ENCODE measurements around the gene NLRP14. TPM values are rescaled to one million over a fixed set of nuclear protein-coding genes. Genes with fewer than 3 reads are reported as not detected.

Gene NLRP14, protein sequence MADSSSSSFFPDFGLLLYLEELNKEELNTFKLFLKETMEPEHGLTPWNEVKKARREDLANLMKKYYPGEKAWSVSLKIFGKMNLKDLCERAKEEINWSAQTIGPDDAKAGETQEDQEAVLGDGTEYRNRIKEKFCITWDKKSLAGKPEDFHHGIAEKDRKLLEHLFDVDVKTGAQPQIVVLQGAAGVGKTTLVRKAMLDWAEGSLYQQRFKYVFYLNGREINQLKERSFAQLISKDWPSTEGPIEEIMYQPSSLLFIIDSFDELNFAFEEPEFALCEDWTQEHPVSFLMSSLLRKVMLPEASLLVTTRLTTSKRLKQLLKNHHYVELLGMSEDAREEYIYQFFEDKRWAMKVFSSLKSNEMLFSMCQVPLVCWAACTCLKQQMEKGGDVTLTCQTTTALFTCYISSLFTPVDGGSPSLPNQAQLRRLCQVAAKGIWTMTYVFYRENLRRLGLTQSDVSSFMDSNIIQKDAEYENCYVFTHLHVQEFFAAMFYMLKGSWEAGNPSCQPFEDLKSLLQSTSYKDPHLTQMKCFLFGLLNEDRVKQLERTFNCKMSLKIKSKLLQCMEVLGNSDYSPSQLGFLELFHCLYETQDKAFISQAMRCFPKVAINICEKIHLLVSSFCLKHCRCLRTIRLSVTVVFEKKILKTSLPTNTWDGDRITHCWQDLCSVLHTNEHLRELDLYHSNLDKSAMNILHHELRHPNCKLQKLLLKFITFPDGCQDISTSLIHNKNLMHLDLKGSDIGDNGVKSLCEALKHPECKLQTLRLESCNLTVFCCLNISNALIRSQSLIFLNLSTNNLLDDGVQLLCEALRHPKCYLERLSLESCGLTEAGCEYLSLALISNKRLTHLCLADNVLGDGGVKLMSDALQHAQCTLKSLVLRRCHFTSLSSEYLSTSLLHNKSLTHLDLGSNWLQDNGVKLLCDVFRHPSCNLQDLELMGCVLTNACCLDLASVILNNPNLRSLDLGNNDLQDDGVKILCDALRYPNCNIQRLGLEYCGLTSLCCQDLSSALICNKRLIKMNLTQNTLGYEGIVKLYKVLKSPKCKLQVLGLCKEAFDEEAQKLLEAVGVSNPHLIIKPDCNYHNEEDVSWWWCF
- 0.09 and 0.14 TPM in 2 replicates for total RNA-seq

DNA sequence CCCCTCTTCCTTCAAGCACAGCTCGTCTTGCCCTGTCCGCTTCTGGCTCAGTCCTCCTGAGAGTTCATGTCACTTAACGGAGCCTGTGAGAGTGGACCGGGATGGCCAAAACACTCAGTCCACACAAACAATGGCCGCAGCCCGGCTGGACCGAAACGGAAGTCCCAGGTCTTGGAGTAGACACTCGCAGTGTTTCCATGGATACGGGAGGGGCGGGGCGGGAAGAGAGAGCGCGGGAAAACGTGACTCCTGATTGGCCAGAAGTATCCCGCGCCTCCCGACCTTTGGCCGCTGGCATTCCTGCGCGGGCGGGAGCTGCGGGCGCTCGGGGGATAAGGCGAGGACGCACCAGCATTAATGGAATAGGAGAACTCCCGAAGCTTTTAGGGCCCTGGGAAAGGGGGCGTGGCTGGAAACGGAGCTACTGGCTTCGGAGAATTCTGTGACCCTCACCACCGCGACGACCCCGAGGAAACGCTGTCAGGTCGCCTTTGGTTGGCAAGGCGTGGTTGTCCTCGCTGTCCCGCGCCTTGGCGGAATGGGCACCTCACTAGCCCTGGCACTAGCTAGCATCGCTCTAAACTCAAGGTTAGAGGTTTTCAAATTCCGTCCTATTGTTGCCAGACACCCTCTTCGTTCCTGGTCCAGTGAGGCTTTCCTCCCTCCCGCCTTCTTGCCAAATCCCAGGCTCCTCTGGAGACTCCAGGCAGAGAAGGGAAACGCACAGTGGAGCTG, at the start of gene NLRP14, which contains the start of gene ZNF214:
TSS of gene NLRP14 (plus strand) at position 297 of the 735 bp plus-strand sequence. CDS start 18,108 bp downstream, outside the sequence.
TSS of gene ZNF214 (minus strand) at position 164 of the 735 bp plus-strand sequence. CDS start 17,511 bp downstream, outside the sequence.

DNA sequence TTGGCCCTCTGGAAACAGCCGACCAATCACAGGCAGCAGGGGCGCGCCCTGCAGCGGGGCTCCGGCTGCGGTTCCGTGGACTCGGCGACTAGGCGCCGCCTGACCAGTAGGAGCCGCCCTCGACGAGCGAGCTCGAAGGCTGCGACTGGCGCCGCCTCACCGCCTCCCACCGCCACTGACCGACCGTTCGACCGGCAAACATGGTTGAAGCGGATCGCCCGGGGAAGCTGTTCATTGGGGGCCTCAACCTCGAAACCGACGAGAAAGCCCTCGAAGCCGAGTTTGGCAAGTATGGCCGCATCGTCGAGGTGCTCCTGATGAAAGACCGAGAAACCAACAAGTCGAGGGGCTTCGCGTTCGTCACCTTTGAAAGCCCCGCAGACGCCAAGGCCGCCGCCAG, 68.6 kb downstream of the NLRP14 start, which contains the start of gene RBMXL2:
TSS of gene RBMXL2 (plus strand) at position 78 of the 400 bp plus-strand sequence. CDS start at position 201, 123 bp downstream.

Other genes starting within 250 kb of the NLRP14 start
- under 0.01 TPM in 2 replicates for gene OR2AG2, start 248.5 kb upstream of the NLRP14 start, total RNA-seq
- not detected in 2 replicates for gene OR2AG1, start 237.5 kb upstream of the NLRP14 start, total RNA-seq
- 0.14 and 0.37 TPM in 2 replicates for gene OR6A2, start 220.8 kb upstream of the NLRP14 start, total RNA-seq
- not detected in 2 replicates for gene OR10A5, start 174.8 kb upstream of the NLRP14 start, total RNA-seq
- gene OR10A2, start 157.4 kb upstream of the NLRP14 start, total RNA-seq = not detected in 2 replicates
- gene OR10A4, start 143.9 kb upstream of the NLRP14 start, total RNA-seq = not detected in 2 replicates
- 0.14 and 0.18 TPM in 2 replicates for gene OR2D2, start 128.0 kb upstream of the NLRP14 start, total RNA-seq
- gene OR2D3, start 99.5 kb upstream of the NLRP14 start, total RNA-seq = not detected in 2 replicates
- 3.1 and 4.3 TPM in 2 replicates for gene ZNF215, start 94.1 kb upstream of the NLRP14 start, total RNA-seq
- 6.7 and 6.8 TPM in 2 replicates for gene ZNF214, start 133 bp upstream of the NLRP14 start, total RNA-seq
- gene RBMXL2, start 68.5 kb downstream of the NLRP14 start, total RNA-seq = not detected in 2 replicates
- not detected in 2 replicates for gene SYT9, start 231.4 kb downstream of the NLRP14 start, total RNA-seq

Measured in smooth muscle cell of bladder (primary cell).